ENCODE measurements around the gene SH2D4B. TPM values are rescaled to one million over a fixed set of nuclear protein-coding genes. Genes with fewer than 3 reads are reported as not detected.

The SH2D4B gene
- total RNA-seq, 2 experiments from 2014 or later: 0.14 to 0.22 TPM

DNA sequence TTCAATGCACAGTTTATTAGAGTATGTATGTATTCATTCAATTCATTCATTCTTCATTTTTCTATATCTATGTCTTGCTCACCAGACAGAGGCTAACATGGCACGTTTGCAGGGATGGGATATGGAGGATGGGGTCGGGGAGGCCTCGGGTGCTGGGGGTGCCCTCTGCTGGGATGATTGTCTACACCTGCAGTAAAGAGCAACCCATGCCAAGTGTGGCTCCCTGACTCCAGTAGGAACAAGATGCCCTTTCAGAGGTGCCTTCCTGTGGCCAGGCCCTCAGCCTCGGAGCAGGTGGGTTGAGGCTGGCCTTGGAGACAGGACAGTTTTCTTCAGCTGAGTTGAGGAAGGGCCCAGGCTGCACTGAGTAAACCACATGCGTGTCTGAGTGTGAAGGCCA, 157.2 kb downstream of the SH2D4B start:
- no peak overlapping the region for H3K27ac Mint-ChIP-seq
- no peak for DNase-seq
- peaks cover 11% of the 10 kb centered on the region for H3K27me3 Mint-ChIP-seq
- H3K9me3 Mint-ChIP-seq: no peaks in the 10 kb centered on the region
- H3K4me1 Mint-ChIP-seq: no peaks in the 10 kb centered on the region
- POLR2A ChIA-PET: no interaction called here
- no peak overlapping the region for H3K4me3 Mint-ChIP-seq
- no peaks in the 10 kb centered on the region for H3K36me3 Mint-ChIP-seq
- ATAC-seq (ENCODE audit: low read depth): no peak

Other genes with a start within 250 kb of the SH2D4B start
- not detected for gene MAT1A, start 248.2 kb upstream of the SH2D4B start, total RNA-seq
- gene DYDC1, start 181.1 kb upstream of the SH2D4B start, total RNA-seq: not detected
- not detected for gene DYDC2, start 181.1 kb upstream of the SH2D4B start, total RNA-seq
- gene PRXL2A, start 129.4 kb upstream of the SH2D4B start, total RNA-seq: 10 to 100 TPM; 13.6 to 14.0 TPM
- gene TSPAN14, start 83.6 kb upstream of the SH2D4B start, total RNA-seq: 100 to 1,000 TPM in 1 of 2 experiments, 10 to 100 TPM in 1; 98.8 to 112 TPM